Cardiac fibroblast (primary cell): Measurements from ENCODE around the gene SIK2.

Experiments
- DNase-seq, 2 donors: peaks; one replicate each; pipeline versions ENCODE4 v3.0.0 to v3.0.0-alpha.2; 2010; ENCODE audit warnings: low read depth in 2 of 2
- H3K4me3 ChIP-seq, 2 donors: replicated peaks in 1 of 2; 1 replicate in 1 of 2; 2 replicates in 1 of 2; pipeline ENCODE4 v1.5.1; 2011; ENCODE audit warnings: low read depth in 2 of 2, low read length in 2 of 2, mild to moderate bottlenecking in 2 of 2, moderate library complexity in 1 of 2
- CTCF ChIP-seq: IDR thresholded peaks from one replicate; pipeline ENCODE4 v1.5.1; 2011; ENCODE audit warnings: low read depth, mild to moderate bottlenecking, low read length, inconsistent platforms

SIK2 gene

DNA sequence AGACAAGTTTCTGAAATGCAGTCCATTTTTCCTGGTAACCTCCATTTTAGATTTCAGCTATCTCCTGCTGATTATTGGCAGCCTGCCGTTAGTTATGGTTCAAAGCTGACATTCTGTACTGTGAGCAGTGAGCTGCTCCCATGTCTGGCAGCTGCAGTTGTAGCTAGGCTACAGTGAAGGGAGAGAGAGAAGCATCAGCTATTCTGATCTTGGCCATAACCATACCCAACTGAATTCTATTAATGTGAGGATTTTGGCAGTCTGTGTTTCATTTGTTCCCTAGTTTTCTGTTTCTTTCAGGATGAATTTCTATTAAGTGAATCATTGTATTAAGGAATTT, 33.4 kb downstream of the SIK2 start:
- peak; percentile 63 to 81 for DNase-seq
- no peak overlapping the region for H3K4me3 ChIP-seq
- TF ChIP-seq CTCF, result no peak

GRCh38 chr11:111637885-111638284, 35.6 kb downstream of the SIK2 start:
- no peak overlapping the region for H3K4me3 ChIP-seq
- no peak for TF ChIP-seq CTCF
- no peak for DNase-seq

DNA sequence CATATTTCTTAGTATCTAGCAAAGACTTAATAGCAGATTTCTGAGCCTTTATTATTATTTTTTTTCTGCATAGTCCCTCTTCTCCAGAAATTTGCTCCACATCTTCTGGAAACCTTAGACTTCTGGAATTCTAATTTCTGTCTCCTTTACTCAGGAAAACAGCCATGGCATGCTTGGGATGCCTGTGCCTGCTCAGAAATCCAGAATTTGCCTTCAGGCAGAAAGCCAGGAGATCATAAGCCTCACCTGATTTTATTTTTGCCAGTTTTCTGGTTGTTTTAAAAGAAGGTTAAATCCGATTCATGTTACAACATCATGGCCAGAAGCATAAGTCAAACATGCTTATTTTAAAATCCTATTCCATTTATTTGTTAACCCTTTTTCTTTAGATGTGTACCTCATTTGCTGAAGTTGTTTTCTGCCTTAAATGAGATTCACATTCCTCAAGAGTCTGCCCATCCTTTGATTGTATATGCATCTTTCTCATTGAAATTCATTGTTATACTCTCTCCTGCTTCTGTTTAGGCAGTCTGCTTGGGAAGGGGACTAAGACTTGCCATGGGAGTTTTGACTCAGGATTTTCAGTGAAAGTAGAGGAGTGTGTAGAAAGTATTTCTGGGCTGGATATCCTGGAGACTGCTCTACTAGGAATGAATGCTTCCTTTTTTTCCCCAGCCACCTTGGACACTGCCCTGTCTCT, 37.1 kb downstream of the SIK2 start:
- no peak for DNase-seq
- no peak overlapping the region for H3K4me3 ChIP-seq
- TF ChIP-seq CTCF, result no peak

DNA sequence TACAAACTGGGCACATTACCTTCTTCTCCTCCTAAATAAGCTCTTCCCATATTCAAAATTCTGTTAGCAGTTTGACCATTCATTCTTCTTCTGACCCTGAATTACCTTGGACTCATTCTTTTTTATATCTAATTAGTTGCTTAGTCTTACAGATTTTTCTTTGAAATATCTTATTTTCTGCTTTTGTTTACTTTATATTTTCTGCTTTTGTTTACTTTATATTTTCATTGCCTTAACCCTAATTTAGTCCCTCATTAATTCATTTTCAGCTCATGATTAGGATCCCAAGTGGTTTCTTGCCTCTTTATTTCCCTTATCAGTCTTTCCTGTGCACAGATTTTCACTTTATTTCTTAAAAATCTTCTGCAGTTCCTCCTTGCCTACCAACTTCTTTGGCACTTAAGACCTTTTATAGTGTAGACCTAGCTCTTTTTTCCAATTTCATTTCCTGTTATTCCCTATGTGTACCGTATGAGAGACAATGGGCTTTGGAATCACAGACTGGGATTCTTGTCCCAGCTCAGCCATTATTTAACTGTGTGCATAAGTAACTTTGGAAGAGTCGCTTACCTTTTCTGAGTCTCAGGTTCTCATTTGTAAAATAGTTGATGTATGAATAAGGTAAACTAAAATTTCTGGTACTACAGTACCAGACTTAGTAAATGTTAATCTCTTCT, 39.2 kb downstream of the SIK2 start:
- DNase-seq, result no peak
- no peak for TF ChIP-seq CTCF

DNA sequence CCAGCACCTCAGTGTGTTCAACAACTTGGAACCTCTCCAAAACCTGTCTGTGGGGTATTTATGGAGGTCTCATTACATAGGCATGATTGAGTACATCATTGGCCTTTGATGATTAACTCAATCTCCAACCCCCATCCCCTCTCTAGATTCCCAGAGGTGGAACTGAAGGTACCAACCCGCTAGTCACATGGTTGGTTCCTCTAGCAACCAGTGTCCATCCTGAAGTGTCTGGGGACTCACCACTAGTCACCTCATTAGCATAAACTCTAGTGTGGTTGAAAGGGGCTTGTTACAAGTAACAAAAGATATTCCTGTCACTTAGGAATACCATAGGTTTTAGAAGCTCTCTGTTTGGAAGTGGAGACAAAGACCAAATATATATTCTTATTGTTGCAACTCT, 40.3 kb downstream of the SIK2 start:
- DNase-seq, result no peak
- TF ChIP-seq CTCF, result no peak
- no peak overlapping the region for H3K4me3 ChIP-seq

More for the DNA sequence above, 39.2 kb downstream of the SIK2 start:
- H3K4me3 ChIP-seq, result no peak overlapping the region

DNA sequence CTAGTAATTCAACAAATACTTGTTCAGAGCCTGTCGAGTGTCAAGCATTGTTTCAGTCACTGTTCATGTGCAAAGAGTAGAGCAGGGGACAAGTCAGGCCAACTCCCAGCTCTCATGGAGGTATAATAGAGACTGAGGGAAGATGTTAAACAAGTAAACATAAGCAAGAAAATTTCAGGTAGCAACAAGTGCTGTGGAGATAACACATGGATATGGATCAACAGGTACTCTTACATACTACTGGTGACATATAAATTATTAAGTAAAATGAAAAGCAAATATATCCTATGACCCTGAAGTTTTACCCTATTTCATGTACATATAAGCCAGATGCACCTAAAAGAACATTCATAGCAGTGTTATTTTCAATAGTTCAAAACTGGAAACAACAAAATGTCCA, 42.7 kb downstream of the SIK2 start:
- no peak overlapping the region for H3K4me3 ChIP-seq
- no peak for DNase-seq
- no peak for TF ChIP-seq CTCF
